ENCODE measurements around the gene CCN6.

DNA sequence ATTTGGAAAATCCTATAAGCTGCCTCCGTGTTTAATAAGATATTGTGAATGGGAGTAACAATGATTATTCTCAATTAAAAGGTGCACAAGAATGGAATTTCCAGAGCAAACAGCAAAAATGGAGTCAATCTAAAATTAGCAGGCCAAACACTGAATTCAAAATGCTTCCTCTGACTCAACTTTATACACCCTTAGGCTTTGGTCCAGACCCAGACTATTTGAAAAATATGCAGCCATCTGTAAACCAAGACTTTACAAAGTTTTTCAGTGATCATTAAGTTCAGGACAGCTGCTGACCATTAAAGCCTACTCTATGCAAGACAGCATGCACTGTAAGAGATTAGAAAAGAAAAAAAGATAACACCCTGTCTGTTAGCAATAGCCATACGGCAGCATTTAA, 39.4 kb upstream of the CCN6 start:
- TF ChIP-seq, protein P1, sequence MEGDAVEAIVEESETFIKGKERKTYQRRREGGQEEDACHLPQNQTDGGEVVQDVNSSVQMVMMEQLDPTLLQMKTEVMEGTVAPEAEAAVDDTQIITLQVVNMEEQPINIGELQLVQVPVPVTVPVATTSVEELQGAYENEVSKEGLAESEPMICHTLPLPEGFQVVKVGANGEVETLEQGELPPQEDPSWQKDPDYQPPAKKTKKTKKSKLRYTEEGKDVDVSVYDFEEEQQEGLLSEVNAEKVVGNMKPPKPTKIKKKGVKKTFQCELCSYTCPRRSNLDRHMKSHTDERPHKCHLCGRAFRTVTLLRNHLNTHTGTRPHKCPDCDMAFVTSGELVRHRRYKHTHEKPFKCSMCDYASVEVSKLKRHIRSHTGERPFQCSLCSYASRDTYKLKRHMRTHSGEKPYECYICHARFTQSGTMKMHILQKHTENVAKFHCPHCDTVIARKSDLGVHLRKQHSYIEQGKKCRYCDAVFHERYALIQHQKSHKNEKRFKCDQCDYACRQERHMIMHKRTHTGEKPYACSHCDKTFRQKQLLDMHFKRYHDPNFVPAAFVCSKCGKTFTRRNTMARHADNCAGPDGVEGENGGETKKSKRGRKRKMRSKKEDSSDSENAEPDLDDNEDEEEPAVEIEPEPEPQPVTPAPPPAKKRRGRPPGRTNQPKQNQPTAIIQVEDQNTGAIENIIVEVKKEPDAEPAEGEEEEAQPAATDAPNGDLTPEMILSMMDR (IDR thresholded peaks at IDR 0.05) = no peak
- TF ChIP-seq POLR2A (IDR thresholded peaks at IDR 0.05) (no peak), EP300 (IDR thresholded peaks at IDR 0.05) (no peak)

Measured in tibial nerve (tissue), 4 donors.